HG03432 (cell line): ENCODE measurements around the gene ERGIC2.
"Not testable (repeated sequence)": the region's sequence is repeated elsewhere in the genome, so short reads cannot be mapped to it uniquely, and the experiment has no call there.

Experiments used
- ATAC-seq: cut with Tn5 transposase; IDR thresholded peaks from one replicate; pipeline ENCODE4 v1.9.1; 2021; ENCODE audit warnings: mild to moderate bottlenecking, moderate library complexity; ENCODE audit not compliant: unreplicated experiment

ERGIC2 gene

GRCh38 chr12:29306266-29306665 is 74.7 kb downstream of the ERGIC2 start:
- no peak for ATAC-seq

- ATAC-seq, result no peak
These were observed 76.6 kb downstream of the ERGIC2 start for GRCh38 chr12:29304388-29304787.

GRCh38 chr12:29301114-29301513 is 79.9 kb downstream of the ERGIC2 start:
- ATAC-seq, result no peak

- no peak for ATAC-seq
These were observed 81.3 kb downstream of the ERGIC2 start for GRCh38 chr12:29299633-29300032.

GRCh38 chr12:29291226-29291625 is 89.7 kb downstream of the ERGIC2 start:
- ATAC-seq, result no peak

GRCh38 chr12:29290475-29290874 is 90.5 kb downstream of the ERGIC2 start:
- ATAC-seq, result not testable (repeated sequence)

GRCh38 chr12:29288031-29288430 is 92.9 kb downstream of the ERGIC2 start:
- ATAC-seq, result no peak

- no peak for ATAC-seq
These were observed 93.3 kb downstream of the ERGIC2 start for GRCh38 chr12:29287622-29288021.
